Measurements from ENCODE around the gene NRG2.

DNA sequence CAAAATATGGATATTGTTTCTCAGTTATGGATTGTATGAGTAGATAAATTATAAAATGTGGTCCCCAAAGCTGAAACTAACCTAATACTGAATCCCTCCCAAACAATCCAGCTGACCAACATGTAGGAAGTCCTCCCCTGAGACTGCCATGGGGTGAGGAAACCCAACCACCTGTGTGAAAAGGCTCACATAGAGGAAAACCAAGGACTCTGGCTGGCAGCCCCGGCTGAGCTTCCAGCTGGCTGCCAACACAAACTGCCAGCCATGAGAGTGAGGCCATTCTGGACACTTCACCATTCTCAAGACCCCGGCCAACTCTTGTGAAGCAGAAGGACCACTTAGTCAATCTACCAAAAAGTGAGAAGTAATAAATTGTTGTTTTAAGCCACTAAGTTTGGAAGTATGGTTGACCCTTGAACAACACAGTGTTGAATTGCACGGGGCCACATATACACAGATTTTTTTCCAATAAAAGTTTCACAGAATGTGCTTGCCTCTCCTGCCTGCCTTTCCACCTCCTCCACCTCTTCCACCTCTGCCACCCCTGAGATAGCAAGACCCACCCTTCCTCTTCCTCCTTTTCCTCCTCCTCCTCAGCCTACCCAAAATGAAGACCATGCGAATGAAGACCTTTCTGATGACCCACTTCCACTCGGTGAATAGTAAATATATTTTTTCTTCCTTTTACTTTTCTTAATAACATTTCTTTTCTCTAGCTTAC is 15.3 kb upstream of the NRG2 start:
- TF ChIP-seq EZH2 (IDR thresholded peaks at IDR 0.05; ENCODE audit: low read depth, unreplicated experiment) (no peak), POLR2AphosphoS5 (IDR thresholded peaks at IDR 0.05; ENCODE audit: low read depth) (no peak)
- TF ChIP-seq, protein P1, sequence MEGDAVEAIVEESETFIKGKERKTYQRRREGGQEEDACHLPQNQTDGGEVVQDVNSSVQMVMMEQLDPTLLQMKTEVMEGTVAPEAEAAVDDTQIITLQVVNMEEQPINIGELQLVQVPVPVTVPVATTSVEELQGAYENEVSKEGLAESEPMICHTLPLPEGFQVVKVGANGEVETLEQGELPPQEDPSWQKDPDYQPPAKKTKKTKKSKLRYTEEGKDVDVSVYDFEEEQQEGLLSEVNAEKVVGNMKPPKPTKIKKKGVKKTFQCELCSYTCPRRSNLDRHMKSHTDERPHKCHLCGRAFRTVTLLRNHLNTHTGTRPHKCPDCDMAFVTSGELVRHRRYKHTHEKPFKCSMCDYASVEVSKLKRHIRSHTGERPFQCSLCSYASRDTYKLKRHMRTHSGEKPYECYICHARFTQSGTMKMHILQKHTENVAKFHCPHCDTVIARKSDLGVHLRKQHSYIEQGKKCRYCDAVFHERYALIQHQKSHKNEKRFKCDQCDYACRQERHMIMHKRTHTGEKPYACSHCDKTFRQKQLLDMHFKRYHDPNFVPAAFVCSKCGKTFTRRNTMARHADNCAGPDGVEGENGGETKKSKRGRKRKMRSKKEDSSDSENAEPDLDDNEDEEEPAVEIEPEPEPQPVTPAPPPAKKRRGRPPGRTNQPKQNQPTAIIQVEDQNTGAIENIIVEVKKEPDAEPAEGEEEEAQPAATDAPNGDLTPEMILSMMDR (conservative IDR thresholded peaks at IDR 0.05; ENCODE audit: low read depth in 2 of 2), result no peak
- TF ChIP-seq, protein P2, sequence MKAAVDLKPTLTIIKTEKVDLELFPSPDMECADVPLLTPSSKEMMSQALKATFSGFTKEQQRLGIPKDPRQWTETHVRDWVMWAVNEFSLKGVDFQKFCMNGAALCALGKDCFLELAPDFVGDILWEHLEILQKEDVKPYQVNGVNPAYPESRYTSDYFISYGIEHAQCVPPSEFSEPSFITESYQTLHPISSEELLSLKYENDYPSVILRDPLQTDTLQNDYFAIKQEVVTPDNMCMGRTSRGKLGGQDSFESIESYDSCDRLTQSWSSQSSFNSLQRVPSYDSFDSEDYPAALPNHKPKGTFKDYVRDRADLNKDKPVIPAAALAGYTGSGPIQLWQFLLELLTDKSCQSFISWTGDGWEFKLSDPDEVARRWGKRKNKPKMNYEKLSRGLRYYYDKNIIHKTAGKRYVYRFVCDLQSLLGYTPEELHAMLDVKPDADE (IDR thresholded peaks at IDR 0.05), result no peak
- TF ChIP-seq, protein P3, sequence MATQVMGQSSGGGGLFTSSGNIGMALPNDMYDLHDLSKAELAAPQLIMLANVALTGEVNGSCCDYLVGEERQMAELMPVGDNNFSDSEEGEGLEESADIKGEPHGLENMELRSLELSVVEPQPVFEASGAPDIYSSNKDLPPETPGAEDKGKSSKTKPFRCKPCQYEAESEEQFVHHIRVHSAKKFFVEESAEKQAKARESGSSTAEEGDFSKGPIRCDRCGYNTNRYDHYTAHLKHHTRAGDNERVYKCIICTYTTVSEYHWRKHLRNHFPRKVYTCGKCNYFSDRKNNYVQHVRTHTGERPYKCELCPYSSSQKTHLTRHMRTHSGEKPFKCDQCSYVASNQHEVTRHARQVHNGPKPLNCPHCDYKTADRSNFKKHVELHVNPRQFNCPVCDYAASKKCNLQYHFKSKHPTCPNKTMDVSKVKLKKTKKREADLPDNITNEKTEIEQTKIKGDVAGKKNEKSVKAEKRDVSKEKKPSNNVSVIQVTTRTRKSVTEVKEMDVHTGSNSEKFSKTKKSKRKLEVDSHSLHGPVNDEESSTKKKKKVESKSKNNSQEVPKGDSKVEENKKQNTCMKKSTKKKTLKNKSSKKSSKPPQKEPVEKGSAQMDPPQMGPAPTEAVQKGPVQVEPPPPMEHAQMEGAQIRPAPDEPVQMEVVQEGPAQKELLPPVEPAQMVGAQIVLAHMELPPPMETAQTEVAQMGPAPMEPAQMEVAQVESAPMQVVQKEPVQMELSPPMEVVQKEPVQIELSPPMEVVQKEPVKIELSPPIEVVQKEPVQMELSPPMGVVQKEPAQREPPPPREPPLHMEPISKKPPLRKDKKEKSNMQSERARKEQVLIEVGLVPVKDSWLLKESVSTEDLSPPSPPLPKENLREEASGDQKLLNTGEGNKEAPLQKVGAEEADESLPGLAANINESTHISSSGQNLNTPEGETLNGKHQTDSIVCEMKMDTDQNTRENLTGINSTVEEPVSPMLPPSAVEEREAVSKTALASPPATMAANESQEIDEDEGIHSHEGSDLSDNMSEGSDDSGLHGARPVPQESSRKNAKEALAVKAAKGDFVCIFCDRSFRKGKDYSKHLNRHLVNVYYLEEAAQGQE (IDR thresholded peaks at IDR 0.05; ENCODE audit: unreplicated experiment), result no peak

All from GM23338 (cell line).